Amygdala (tissue), 56 donors: ENCODE measurements around the gene MKNK2.
"Not testable (repeated sequence)": the region's sequence is repeated elsewhere in the genome, so short reads cannot be mapped to it uniquely, and the experiment has no call there.

Experiments used
- DNase-seq, 56 donors: peaks; one replicate each; lab custom pipeline; 2025; lab: John Stamatoyannopoulos, UW

The MKNK2 gene

DNA sequence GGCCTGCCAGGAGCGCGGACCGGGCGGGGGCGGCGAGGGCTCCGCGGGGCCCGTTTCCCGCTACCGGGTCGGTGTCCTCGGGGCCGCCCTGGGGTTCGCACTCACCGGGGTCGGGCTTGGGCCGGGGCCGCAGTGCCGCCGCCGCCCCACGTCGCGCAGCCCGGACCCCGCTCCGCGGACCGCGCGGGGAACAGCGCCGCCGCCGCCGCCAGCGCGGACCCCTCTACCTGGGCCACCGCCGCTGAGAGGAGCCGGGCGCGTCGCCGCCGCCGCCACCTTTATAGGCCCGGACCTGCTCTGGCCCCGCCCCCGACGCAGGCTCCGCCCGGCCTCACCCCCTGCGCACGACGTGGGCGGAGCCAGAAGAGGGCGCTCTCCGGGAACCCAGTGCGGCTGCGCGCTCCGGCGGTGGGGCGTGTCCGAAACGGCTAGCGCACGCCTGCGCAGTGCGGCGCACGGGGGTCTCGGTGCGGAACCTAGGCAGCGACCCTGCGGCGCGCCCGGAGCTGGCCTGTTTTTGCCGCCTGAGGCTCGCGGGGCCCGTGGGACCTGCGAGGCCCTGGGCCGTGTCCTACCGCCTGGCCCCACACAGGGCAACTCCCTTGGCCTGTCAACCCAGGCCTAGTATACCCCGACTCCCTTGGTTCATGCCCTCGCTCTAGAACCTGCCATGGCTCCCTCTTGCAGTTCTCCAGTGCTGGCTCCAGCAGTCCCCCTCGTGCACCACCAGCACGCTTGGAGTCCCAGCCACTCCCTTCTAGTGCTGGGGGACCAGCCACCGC is at the start of gene MKNK2:
MKNK2 (minus strand) TSS at position 254 of the 782 bp plus-strand sequence. CDS start 393 bp downstream, outside the sequence.
- DNase-seq = peak; percentile 48 to 95 (median 87)

DNA sequence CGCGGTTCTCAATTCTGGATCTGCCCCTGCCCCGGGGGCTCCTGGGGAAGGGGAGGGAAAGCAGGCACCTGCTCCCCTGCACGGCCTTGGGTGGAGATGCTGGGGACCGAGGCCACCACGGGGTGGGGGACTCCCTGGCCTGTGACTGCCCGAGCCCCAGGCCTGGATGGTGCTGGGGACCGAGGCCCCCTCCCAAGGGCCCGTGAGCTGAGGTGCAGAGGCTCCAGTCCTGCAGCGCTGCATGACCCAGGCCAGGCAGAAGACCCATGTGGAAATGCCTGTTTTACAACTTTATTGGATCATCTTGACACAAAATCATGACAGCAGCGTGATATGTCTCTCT is 49.6 kb upstream of the MKNK2 start:
- DNase-seq = no peak

GRCh38 chr19:2099937-2100718 is 49.1 kb upstream of the MKNK2 start:
- DNase-seq = no peak

DNA sequence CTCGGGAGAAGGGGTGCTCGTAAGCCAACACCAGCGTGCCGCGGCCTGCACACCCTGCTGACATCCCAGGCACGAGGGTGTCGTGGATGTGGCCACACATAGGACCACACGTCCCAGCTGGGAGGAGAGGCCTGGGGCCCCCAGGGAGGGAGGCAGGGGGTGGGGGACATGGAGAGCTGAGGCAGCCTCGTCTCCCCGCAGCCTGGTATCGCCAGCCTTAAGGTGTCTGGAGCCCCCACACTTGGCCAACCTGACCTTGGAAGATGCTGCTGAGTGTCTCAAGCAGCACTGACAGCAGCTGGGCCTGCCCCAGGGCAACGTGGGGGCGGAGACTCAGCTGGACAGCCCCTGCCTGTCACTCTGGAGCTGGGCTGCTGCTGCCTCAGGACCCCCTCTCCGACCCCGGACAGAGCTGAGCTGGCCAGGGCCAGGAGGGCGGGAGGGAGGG is 48.0 kb upstream of the MKNK2 start:
- DNase-seq = no peak

GRCh38 chr19:2097886-2098327 is 46.9 kb upstream of the MKNK2 start:
- DNase-seq = no peak

GRCh38 chr19:2097203-2097885 is 46.3 kb upstream of the MKNK2 start:
- no peak for DNase-seq

GRCh38 chr19:2096480-2097202 is 45.6 kb upstream of the MKNK2 start, which contains the start of gene IZUMO4:
TSS of gene IZUMO4 (plus strand) at chr19:2096915. CDS start at chr19:2096946, 31 bp downstream.
- DNase-seq = peak; percentile 89 to 100 (median 99)

DNA sequence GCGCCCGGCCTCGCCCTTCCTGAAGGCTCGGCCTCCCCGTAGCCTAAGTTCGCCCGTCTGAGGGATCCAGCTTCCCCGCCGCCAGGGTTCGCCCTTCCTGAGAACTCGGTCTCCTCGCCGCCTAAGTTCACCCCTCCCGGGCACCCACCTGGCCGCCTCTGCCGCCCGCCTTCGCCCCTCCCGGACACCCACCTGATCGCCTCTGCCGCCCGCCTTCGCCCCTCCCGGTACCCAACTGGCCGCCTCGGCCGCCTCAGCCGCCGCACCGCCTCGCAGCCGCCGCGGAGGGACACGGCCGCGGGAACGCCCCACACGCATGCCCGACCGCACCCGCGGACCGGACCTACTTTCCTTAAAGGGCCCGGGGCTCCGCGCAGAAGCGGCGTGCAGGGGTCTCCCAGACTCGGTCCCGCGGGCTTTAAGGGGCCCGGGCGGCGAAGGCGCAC is 45.0 kb upstream of the MKNK2 start, which contains the start of gene MOB3A:
MOB3A (minus strand) TSS at position 293 of the 446 bp plus-strand sequence. CDS start 17,766 bp downstream, outside the sequence.
- peak in 30 of 56 donors; percentile 68 to 99 (median 95) for DNase-seq

GRCh38 chr19:2091926-2092525 is 41.0 kb upstream of the MKNK2 start:
- not testable (repeated sequence) for DNase-seq

- no peak for DNase-seq
These were observed 38.6 kb upstream of the MKNK2 start for GRCh38 chr19:2089727-2090053.

GRCh38 chr19:2089001-2089711 is 38.1 kb upstream of the MKNK2 start:
- DNase-seq = no peak

DNA sequence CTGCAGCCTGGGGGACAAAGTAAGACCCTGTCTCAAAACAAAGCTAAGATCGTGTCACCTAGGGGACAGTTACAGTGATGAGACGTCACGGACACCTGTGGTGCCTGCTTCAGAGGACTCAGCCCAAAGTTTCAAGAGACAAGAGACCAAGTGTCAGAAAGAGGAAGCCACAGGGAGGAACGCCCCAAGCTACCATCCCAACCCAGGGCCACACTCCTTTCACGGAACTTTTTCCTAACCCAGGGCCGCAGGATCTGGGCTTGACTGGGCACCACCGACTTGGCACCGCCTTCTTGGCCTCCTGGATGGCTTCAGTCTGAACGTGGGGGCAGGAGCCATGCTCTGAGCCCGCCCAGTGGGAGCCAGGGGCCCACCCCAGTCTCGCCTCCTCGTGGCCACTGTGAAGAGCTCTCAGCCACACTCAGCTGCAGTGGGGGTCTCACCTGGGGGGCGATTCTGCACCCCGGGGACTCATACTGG is 36.6 kb upstream of the MKNK2 start:
- no peak for DNase-seq

- not testable (repeated sequence) for DNase-seq
These were observed 35.9 kb upstream of the MKNK2 start for GRCh38 chr19:2086695-2087620.

DNA sequence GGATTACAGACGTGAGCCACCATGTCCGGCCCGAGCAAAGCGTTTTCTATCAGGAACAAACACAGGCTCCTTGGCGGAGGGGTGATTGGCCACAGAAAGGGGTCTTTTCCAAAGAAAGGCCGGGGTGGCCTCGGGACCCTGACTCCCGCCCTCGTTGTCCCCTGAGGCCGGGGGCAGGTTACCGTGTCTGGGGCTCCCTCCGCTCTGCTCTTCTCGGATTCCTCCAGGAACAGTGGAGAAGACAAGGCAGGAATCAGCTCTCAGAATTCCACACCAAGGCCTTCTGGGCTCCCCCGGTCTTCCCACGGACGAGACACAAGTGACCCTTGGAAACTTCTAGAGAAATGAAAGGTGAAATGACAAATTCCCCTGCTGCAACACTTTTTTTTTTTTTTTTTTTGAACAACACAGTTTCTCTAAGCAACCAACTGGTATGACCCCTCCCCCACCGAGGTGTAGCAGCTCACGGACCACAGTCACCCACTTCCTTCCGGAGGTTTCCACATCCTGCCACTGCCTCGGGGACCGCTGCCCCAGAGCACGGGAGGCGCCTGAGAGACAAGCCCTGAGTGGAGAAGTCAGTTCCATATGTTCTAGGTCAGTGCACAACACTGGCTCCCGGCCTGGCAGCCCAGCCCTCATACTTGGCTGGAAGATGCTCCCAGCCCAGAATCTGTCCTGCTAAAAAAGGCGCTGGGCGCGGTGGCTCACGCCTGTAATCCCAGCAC is 34.1 kb upstream of the MKNK2 start:
- no peak for DNase-seq

GRCh38 chr19:2083174-2083854 is 32.3 kb upstream of the MKNK2 start:
- DNase-seq = no peak
